ENCODE results near the gene TIMM22.

DNA sequence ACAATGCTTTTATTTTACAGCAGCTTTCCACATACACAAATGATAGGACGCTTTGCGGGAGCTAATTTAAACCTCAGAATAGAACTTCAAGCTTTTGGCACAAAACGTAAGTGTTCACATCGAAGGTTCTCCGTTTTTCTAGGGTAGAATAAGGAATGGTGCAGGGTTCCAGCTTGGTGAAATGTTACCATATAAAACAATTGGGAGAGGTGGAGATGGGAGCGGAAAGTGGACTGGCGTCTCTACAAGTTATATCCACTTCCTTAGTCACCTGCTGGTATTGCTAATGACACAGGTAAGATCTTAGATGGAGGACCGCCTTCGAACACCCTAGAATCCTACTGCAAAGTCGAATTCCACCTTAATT, 15.7 kb upstream of the TIMM22 start:
- TF ChIP-seq CEBPB (IDR thresholded peaks at IDR 0.05; ENCODE audit: low read depth) = no peak
- no peak for TF ChIP-seq FOSL1 (IDR thresholded peaks at IDR 0.05; ENCODE audit: low read depth)
- TF ChIP-seq JUND (IDR thresholded peaks at IDR 0.05) = no peak
- TF ChIP-seq SP1 (IDR thresholded peaks at IDR 0.05; ENCODE audit: low read depth) = no peak
- no peak for TF ChIP-seq POLR2A (IDR thresholded peaks at IDR 0.05; ENCODE audit: borderline replicate concordance, extremely low read depth, insufficient read depth, insufficient read length)
- TF ChIP-seq POLR2AphosphoS5 (IDR thresholded peaks at IDR 0.05; ENCODE audit: low read depth, low read length) = no peak
- TF ChIP-seq, protein P1, sequence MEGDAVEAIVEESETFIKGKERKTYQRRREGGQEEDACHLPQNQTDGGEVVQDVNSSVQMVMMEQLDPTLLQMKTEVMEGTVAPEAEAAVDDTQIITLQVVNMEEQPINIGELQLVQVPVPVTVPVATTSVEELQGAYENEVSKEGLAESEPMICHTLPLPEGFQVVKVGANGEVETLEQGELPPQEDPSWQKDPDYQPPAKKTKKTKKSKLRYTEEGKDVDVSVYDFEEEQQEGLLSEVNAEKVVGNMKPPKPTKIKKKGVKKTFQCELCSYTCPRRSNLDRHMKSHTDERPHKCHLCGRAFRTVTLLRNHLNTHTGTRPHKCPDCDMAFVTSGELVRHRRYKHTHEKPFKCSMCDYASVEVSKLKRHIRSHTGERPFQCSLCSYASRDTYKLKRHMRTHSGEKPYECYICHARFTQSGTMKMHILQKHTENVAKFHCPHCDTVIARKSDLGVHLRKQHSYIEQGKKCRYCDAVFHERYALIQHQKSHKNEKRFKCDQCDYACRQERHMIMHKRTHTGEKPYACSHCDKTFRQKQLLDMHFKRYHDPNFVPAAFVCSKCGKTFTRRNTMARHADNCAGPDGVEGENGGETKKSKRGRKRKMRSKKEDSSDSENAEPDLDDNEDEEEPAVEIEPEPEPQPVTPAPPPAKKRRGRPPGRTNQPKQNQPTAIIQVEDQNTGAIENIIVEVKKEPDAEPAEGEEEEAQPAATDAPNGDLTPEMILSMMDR (IDR thresholded peaks at IDR 0.05 in 2 of 3, conservative IDR thresholded peaks at IDR 0.05 in 1 of 3; ENCODE audit: borderline replicate concordance in 1 of 3, insufficient read depth in 1 of 3, low read depth in 2 of 3, low read length in 2 of 3) = no peak

Measured in HCT116 (cell line).